Endodermal cell (in vitro differentiated cells): ENCODE measurements around the gene WNK3. TPM values are rescaled to one million over a fixed set of nuclear protein-coding genes. Genes with fewer than 3 reads are reported as not detected.

Source experiments
- DNase-seq: peaks from one replicate; pipeline ENCODE4 v3.0.0-alpha.2; 2017
- H3K27ac ChIP-seq: 2 replicates; pipeline ENCODE4 v1.5.1; 2013; ENCODE audit warnings: mild to moderate bottlenecking, low read depth, low read length, moderate library complexity
- H3K27me3 ChIP-seq: 2 replicates; pipeline ENCODE4 v1.6.1; 2013; ENCODE audit warnings: mild to moderate bottlenecking, low read length, moderate library complexity; ENCODE audit not compliant: insufficient read depth, control insufficient read depth, poor library complexity, severe bottlenecking
- H3K36me3 ChIP-seq: 2 replicates; pipeline ENCODE4 v1.7.0; 2013; ENCODE audit warnings: mild to moderate bottlenecking, low read length, moderate library complexity; ENCODE audit not compliant: control insufficient read depth, insufficient read depth
- H3K4me1 ChIP-seq: one replicate; pipeline ENCODE4 v1.7.0; 2013; ENCODE audit warnings: low read length; ENCODE audit not compliant: control insufficient read depth, insufficient read depth
- H3K4me3 ChIP-seq: 2 replicates; pipeline ENCODE4 v1.5.1; 2013; ENCODE audit warnings: mild to moderate bottlenecking, low read length, moderate library complexity
- H3K9ac ChIP-seq: 2 replicates; pipeline ENCODE4 v1.6.1; 2013; ENCODE audit warnings: mild to moderate bottlenecking, low read length, moderate library complexity; ENCODE audit not compliant: poor library complexity, severe bottlenecking; ENCODE audit errors: extremely low read depth
- H3K9me3 ChIP-seq: 2 replicates; pipeline ENCODE4 v1.6.1; 2013; ENCODE audit warnings: mild to moderate bottlenecking, low read length, moderate library complexity; ENCODE audit not compliant: control insufficient read depth
- H3K27ac Mint-ChIP-seq: 2 replicates; pipeline ENCODE4 v1.8.0; 2020; ENCODE audit warnings: mixed read lengths
- H3K27me3 Mint-ChIP-seq: 2 replicates; pipeline ENCODE4 v1.8.0; 2021; ENCODE audit warnings: mild to moderate bottlenecking, mixed read lengths; ENCODE audit not compliant: insufficient read depth
- H3K36me3 Mint-ChIP-seq: 2 replicates; pipeline ENCODE4 v1.8.0; 2020; ENCODE audit warnings: low read depth, mixed read lengths
- H3K4me1 Mint-ChIP-seq: 2 replicates; pipeline ENCODE4 v1.8.0; 2020; ENCODE audit warnings: mixed read lengths
- H3K4me3 Mint-ChIP-seq: 2 replicates; pipeline ENCODE4 v1.8.0; 2020; ENCODE audit warnings: mild to moderate bottlenecking, moderate library complexity, mixed read lengths
- H3K9me3 Mint-ChIP-seq: 2 replicates; pipeline ENCODE4 v1.8.0; 2020; ENCODE audit warnings: mild to moderate bottlenecking, mixed read lengths
- CTCF ChIP-seq: fragments of 200-600 bp; sonication (generic); conservative IDR thresholded peaks from 2 replicates; pipeline ENCODE4 v1.5.0; 2021; ENCODE audit warnings: antibody characterized with exemption, mild to moderate bottlenecking
- WGBS, 2 experiments: methylation state at CpG; one replicate each; pipeline versions ENCODE4 v1.1.5 to v1.1.7; 2013; ENCODE audit warnings: missing lambda C conversion rate in 2 of 2, mixed read lengths in 1 of 2; ENCODE audit not compliant: insufficient coverage in 1 of 2, insufficient read length in 1 of 2; 5-methylcytosine and 5-hydroxymethylcytosine counted together
- total RNA-seq, 2 donors: library from RNA; stranded (reverse); fragmentation: NEBNext Ultra II Directional in 1 of 2; extraction: Animal tissue kit (Norgen Biotek cat#: 25700) in 1 of 2; gene quantifications; 2 replicates in 1 of 2; 3 replicates in 1 of 2; pipeline ENCODE4 v1.2.1, GENCODE V29; 2021

WNK3 gene
- total RNA-seq, 2 donors from 2014 or later: 38.3 to 40.4 TPM

DNA sequence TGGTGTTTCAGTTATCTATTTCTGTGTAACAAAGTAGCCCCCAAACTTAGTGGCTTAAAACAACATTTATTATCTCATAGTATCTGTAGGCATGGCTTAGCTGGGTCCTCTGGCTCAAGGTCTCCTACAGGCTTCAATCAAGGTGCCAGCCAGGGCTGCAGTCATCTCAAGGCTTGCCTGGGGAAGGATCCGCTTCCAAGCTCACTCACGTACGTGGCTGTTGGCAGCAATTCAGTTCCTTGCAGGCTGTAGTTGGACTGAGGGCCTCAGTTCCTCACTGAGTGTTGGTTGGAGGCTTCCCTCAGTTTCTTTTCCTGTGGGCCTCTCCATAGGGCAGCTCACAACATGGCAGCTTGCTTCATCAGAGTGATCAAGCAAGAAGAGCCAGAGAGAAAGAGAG, 184.1 kb downstream of the WNK3 start:
- peaks cover 20% of the 10 kb centered on the region for H3K36me3 Mint-ChIP-seq
- H3K27me3 Mint-ChIP-seq: no peaks in the 10 kb centered on the region
- H3K4me1 Mint-ChIP-seq: no peaks in the 10 kb centered on the region
- H3K4me3 Mint-ChIP-seq: no peak overlapping the region
- no peak for TF ChIP-seq CTCF
- Histone ChIP-seq H3K36me3 (peaks cover 5% of the 10 kb centered on the region), H3K4me3 (no peak overlapping the region), H3K9me3 (no peaks in the 10 kb centered on the region), H3K27ac (no peak overlapping the region), H3K4me1 (no peaks in the 10 kb centered on the region), H3K27me3 (no peaks in the 10 kb centered on the region), H3K9ac (no peak overlapping the region)
- peaks cover 42% of the 10 kb centered on the region for H3K9me3 Mint-ChIP-seq
- no peak for DNase-seq
- 96% methylated on average over 3 of the region's 3 CpGs; no CpG with 5 or more reads in 1 of the 2 experiments for WGBS, 2 experiments
- H3K27ac Mint-ChIP-seq: no peak overlapping the region

GRCh38 chrX:54172455-54172854, 185.4 kb downstream of the WNK3 start:
- 91% methylated on average over 3 of the region's 3 CpGs; no CpG with 5 or more reads in 1 of the 2 experiments for WGBS, 2 experiments
- H3K9ac ChIP-seq: no peak overlapping the region
- peaks cover 5% of the 10 kb centered on the region for H3K36me3 ChIP-seq
- H3K9me3 ChIP-seq: no peaks in the 10 kb centered on the region
- H3K4me3 ChIP-seq: no peak overlapping the region
- H3K27ac Mint-ChIP-seq: no peak overlapping the region
- no peak overlapping the region for H3K27ac ChIP-seq
- no peaks in the 10 kb centered on the region for H3K27me3 Mint-ChIP-seq
- no peaks in the 10 kb centered on the region for H3K27me3 ChIP-seq
- no peak for DNase-seq
- H3K4me3 Mint-ChIP-seq: no peak overlapping the region
- peaks cover 38% of the 10 kb centered on the region for H3K9me3 Mint-ChIP-seq
- no peak for TF ChIP-seq CTCF
- peaks cover 20% of the 10 kb centered on the region for H3K36me3 Mint-ChIP-seq
- no peaks in the 10 kb centered on the region for H3K4me1 ChIP-seq
- no peaks in the 10 kb centered on the region for H3K4me1 Mint-ChIP-seq

GRCh38 chrX:54171527-54172250, 186.2 kb downstream of the WNK3 start:
- 96 to 100% methylated on average over 3 to 4 of the region's 4 CpGs for WGBS, 2 experiments
- H3K4me1 Mint-ChIP-seq: no peaks in the 10 kb centered on the region

More at GRCh38 chrX:54171527-54172250, 186.2 kb downstream of the WNK3 start:
- no peak for DNase-seq
- H3K27me3 Mint-ChIP-seq: no peaks in the 10 kb centered on the region
- Histone ChIP-seq H3K9ac (no peak overlapping the region), H3K4me3 (no peak overlapping the region), H3K36me3 (peaks cover 5% of the 10 kb centered on the region), H3K4me1 (no peaks in the 10 kb centered on the region), H3K27me3 (no peaks in the 10 kb centered on the region), H3K9me3 (no peaks in the 10 kb centered on the region), H3K27ac (no peak overlapping the region)
- H3K36me3 Mint-ChIP-seq: peaks cover 14% of the 10 kb centered on the region
- TF ChIP-seq CTCF: no peak
- H3K4me3 Mint-ChIP-seq: no peak overlapping the region
- no peak overlapping the region for H3K27ac Mint-ChIP-seq
- H3K9me3 Mint-ChIP-seq: peaks cover 39% of the 10 kb centered on the region
